Liver (tissue), 9 donors: ENCODE results near the gene RPS5. TPM values are rescaled to one million over a fixed set of nuclear protein-coding genes. Genes with fewer than 3 reads are reported as not detected.

Experiments used
- DNase-seq: peaks from one replicate; pipeline ENCODE4 v3.0.0-alpha.2; 2017; ENCODE audit warnings: low spot score
- H3K27ac ChIP-seq, 2 donors: one replicate each; pipeline ENCODE4 v1.7.0; 2013; ENCODE audit warnings: inconsistent platforms in 2 of 2, low read length in 2 of 2, control low read depth in 1 of 2, low read depth in 1 of 2, mild to moderate bottlenecking in 1 of 2
- H3K27me3 ChIP-seq, 4 donors: one replicate each; pipeline versions ENCODE4 v1.6.1 to v1.7.0; 2013; ENCODE audit warnings: low read length in 3 of 4, inconsistent platforms in 1 of 4, mild to moderate bottlenecking in 1 of 4, moderate library complexity in 1 of 4; ENCODE audit not compliant: control insufficient read depth in 4 of 4, insufficient read depth in 4 of 4
- H3K36me3 ChIP-seq, 4 donors: one replicate each; pipeline versions ENCODE4 v1.6.1 to v1.7.0; 2013; ENCODE audit warnings: low read length in 3 of 4, mild to moderate bottlenecking in 3 of 4, low read depth in 1 of 4, moderate library complexity in 1 of 4; ENCODE audit not compliant: control insufficient read depth in 4 of 4, insufficient read depth in 3 of 4
- H3K4me1 ChIP-seq, 4 donors: one replicate each; pipeline versions ENCODE4 v1.6.1 to v1.7.0; 2013; ENCODE audit warnings: low read length in 3 of 4, mild to moderate bottlenecking in 3 of 4, moderate library complexity in 1 of 4; ENCODE audit not compliant: control insufficient read depth in 4 of 4, insufficient read depth in 4 of 4
- H3K4me3 ChIP-seq, 3 donors: one replicate each; pipeline versions ENCODE4 v1.6.1 to v1.7.0; 2013; ENCODE audit warnings: low read length in 3 of 3, control low read depth in 1 of 3, low read depth in 1 of 3, mild to moderate bottlenecking in 1 of 3
- H3K9ac ChIP-seq, 2 donors: one replicate each; pipeline ENCODE4 v1.7.0; 2013; ENCODE audit warnings: low read length in 2 of 2, mild to moderate bottlenecking in 2 of 2, moderate library complexity in 2 of 2, control low read depth in 1 of 2, low read depth in 1 of 2
- H3K9me3 ChIP-seq, 4 donors: one replicate each; pipeline versions ENCODE4 v1.6.1 to v1.7.0; 2013; ENCODE audit warnings: low read length in 3 of 4; ENCODE audit not compliant: control insufficient read depth in 4 of 4
- ATF3 ChIP-seq: IDR thresholded peaks from 2 replicates; pipeline ENCODE4 v1.6.1; 2016; ENCODE audit warnings: antibody characterized with exemption
- CTCF ChIP-seq: fragments of 150-350 bp; IDR thresholded peaks from 2 replicates; pipeline ENCODE4 v1.5.1; 2017; ENCODE audit warnings: improper control_type of control experiment, low read depth, low read length; ENCODE audit not compliant: missing input control
- EGR1 ChIP-seq, 2 donors: IDR thresholded peaks; 2 replicates each; pipeline ENCODE4 v1.6.1; 2016 to 2018; ENCODE audit warnings: antibody characterized with exemption in 2 of 2, low read depth in 2 of 2
- FOXA1 ChIP-seq: IDR thresholded peaks from 2 replicates; pipeline ENCODE4 v1.6.1; 2016; ENCODE audit warnings: antibody characterized with exemption
- FOXA2 ChIP-seq: IDR thresholded peaks from 2 replicates; pipeline ENCODE4 v1.6.1; 2016; ENCODE audit warnings: antibody characterized with exemption
- GABPA ChIP-seq, 2 donors: IDR thresholded peaks in 1 of 2; conservative IDR thresholded peaks in 1 of 2; 2 replicates each; pipeline ENCODE4 v1.6.1; 2016; ENCODE audit warnings: antibody characterized with exemption in 2 of 2, mild to moderate bottlenecking in 1 of 2, moderate library complexity in 1 of 2
- HNF4A ChIP-seq, 2 donors: conservative IDR thresholded peaks; 2 replicates each; pipeline ENCODE4 v1.6.1; 2016; ENCODE audit warnings: antibody characterized with exemption in 2 of 2, mild to moderate bottlenecking in 2 of 2
- JUND ChIP-seq, 2 donors: IDR thresholded peaks; 2 replicates each; pipeline ENCODE4 v1.6.1; 2016; ENCODE audit warnings: antibody characterized with exemption in 2 of 2
- MAX ChIP-seq: IDR thresholded peaks from 2 replicates; pipeline ENCODE4 v1.6.1; 2016; ENCODE audit warnings: antibody characterized with exemption
- NR2F2 ChIP-seq: IDR thresholded peaks from 2 replicates; pipeline ENCODE4 v1.6.1; 2016; ENCODE audit warnings: antibody characterized with exemption
- RAD21 ChIP-seq, 2 donors: IDR thresholded peaks; 2 replicates each; pipeline ENCODE4 v1.6.1; 2016; ENCODE audit warnings: antibody characterized with exemption in 2 of 2, mild to moderate bottlenecking in 2 of 2
- REST ChIP-seq: IDR thresholded peaks from 2 replicates; pipeline ENCODE4 v1.6.1; 2016; ENCODE audit warnings: antibody characterized with exemption, mild to moderate bottlenecking
- RXRA ChIP-seq, 2 donors: IDR thresholded peaks; 2 replicates each; pipeline ENCODE4 v1.6.1; 2017 to 2018; ENCODE audit warnings: antibody characterized with exemption in 2 of 2, mild to moderate bottlenecking in 1 of 2
- SP1 ChIP-seq: IDR thresholded peaks from 2 replicates; pipeline ENCODE4 v1.6.1; 2018; ENCODE audit warnings: antibody characterized with exemption, mild to moderate bottlenecking
- TAF1 ChIP-seq: conservative IDR thresholded peaks from 2 replicates; pipeline ENCODE4 v1.6.1; 2016; ENCODE audit warnings: antibody characterized with exemption, mild to moderate bottlenecking
- YY1 ChIP-seq: IDR thresholded peaks from 2 replicates; pipeline ENCODE4 v1.6.1; 2016; ENCODE audit warnings: antibody characterized with exemption, mild to moderate bottlenecking
- WGBS: extraction: QIAGEN DNeasy Blood & Tissue Kit; methylation state at CpG from one replicate; pipeline ENCODE4 v1.1.7; 2013; 5-methylcytosine and 5-hydroxymethylcytosine counted together
- polyA plus RNA-seq, 2 donors: library from polyadenylated mRNA; stranded (reverse) in 1 of 2; unstranded in 1 of 2; fragments of 200-250 nt in 1 of 2; fragments of >200 nt in 1 of 2; fragmentation: Nextera tagmentation in 1 of 2; extraction: Ambion mirVana in 1 of 2; gene quantifications; one replicate each; pipeline versions ENCODE4 v1.2.1 to v1.2.3, GENCODE V29; 2013 to 2015
- total RNA-seq, 2 donors: library from RNA; depleted of rRNA; stranded (reverse); fragments of >200 nt; gene quantifications; one replicate each; pipeline ENCODE4 v1.2.3, GENCODE V29; 2014
- donor health status: healthy.
- donor health status: healthy.
- donor health status: healthy.
- donor health status: healthy.
- donor health status: healthy.

RPS5 gene
- total and polyA plus RNA-seq, 4 donors, result 229 to 1,403 (median 628) TPM

- Histone ChIP-seq H3K4me3 (peak overlapping the region in 2 of 3 donors; percentile 22 to 50), H3K27ac (no peak overlapping the region), H3K36me3 (peaks cover under 1 to 7% (median 5%) of the 10 kb centered on the region in 4 donors), H3K4me1 (no peaks in the 10 kb centered on the region), H3K9ac (no peak overlapping the region), H3K9me3 (peaks cover 49 to 75% (median 63%) of the 10 kb centered on the region in 4 donors), H3K27me3 (no peaks in the 10 kb centered on the region)
- WGBS, result 93% methylated on average over 1 of the region's 1 CpG
- no peak for DNase-seq
- no peak for TF ChIP-seq EGR1 (IDR thresholded peaks at IDR 0.05; ENCODE audit: low read depth in 2 of 2)
- no peak for TF ChIP-seq CTCF
- TF ChIP-seq REST, result no peak
- TF ChIP-seq SP1, result no peak
- no peak for TF ChIP-seq FOXA1
- TF ChIP-seq TAF1, result no peak
Observed at GRCh38 chr19:58428617-58429016, 41.5 kb downstream of the RPS5 start.

GRCh38 chr19:58429745-58430144, 42.7 kb downstream of the RPS5 start:
- Histone ChIP-seq H3K9ac (no peak overlapping the region), H3K36me3 (peaks cover 8 to 18% (median 16%) of the 10 kb centered on the region in 4 donors), H3K9me3 (peaks cover 57 to 84% (median 74%) of the 10 kb centered on the region in 4 donors), H3K27me3 (no peaks in the 10 kb centered on the region), H3K27ac (no peak overlapping the region), H3K4me1 (no peaks in the 10 kb centered on the region), H3K4me3 (peak overlapping the region in 2 of 3 donors; percentile 7 to 50)
- TF ChIP-seq ATF3 (no peak), JUND (IDR thresholded peaks at IDR 0.05) (no peak), EGR1 (IDR thresholded peaks at IDR 0.05; ENCODE audit: low read depth in 2 of 2) (no peak), NR2F2 (no peak), SP1 (no peak), TAF1 (no peak), FOXA2 (no peak), RXRA (IDR thresholded peaks at IDR 0.05) (no peak), HNF4A (conservative IDR thresholded peaks at IDR 0.05) (no peak), YY1 (no peak), RAD21 (IDR thresholded peaks at IDR 0.05) (no peak)
- DNase-seq, result no peak

- no peaks in the 10 kb centered on the region for H3K27me3 ChIP-seq
- no peak overlapping the region for H3K9ac ChIP-seq
- H3K36me3 ChIP-seq, result peaks cover 15 to 40% (median 28%) of the 10 kb centered on the region in 4 donors
- H3K4me3 ChIP-seq, result peak overlapping the region in 2 of 3 donors; percentile 50 to 60
- peaks cover 67 to 77% (median 72%) of the 10 kb centered on the region in 4 donors for H3K9me3 ChIP-seq
- no peak overlapping the region for H3K27ac ChIP-seq
- DNase-seq, result no peak
- WGBS, result 98% methylated on average over 2 of the region's 2 CpGs
- H3K4me1 ChIP-seq, result peaks cover 0 to 1% (median 0%) of the 10 kb centered on the region in 4 donors
- TF ChIP-seq MAX, result no peak
- TF ChIP-seq EGR1 (IDR thresholded peaks at IDR 0.05; ENCODE audit: low read depth in 2 of 2), result no peak
- TF ChIP-seq SP1, result no peak
- TF ChIP-seq FOXA2, result no peak
- TF ChIP-seq FOXA1, result no peak
- no peak for TF ChIP-seq ATF3
- no peak for TF ChIP-seq YY1
- no peak for TF ChIP-seq RAD21 (IDR thresholded peaks at IDR 0.05)
- TF ChIP-seq NR2F2, result no peak
- TF ChIP-seq GABPA (IDR thresholded peaks at IDR 0.05 in 1 of 2, conservative IDR thresholded peaks at IDR 0.05 in 1 of 2), result no peak
- TF ChIP-seq REST, result no peak
- no peak for TF ChIP-seq JUND (IDR thresholded peaks at IDR 0.05)
- TF ChIP-seq HNF4A (conservative IDR thresholded peaks at IDR 0.05), result no peak
Observed at GRCh38 chr19:58434217-58434616, 47.1 kb downstream of the RPS5 start.
